Mesenchymal stem cell (in vitro differentiated cells and primary cell): Measurements from ENCODE around the gene GCH1.

Experiments
- DNase-seq: peaks from one replicate; pipeline ENCODE4 v3.0.0-alpha.2; 2013
- H2AFZ ChIP-seq: one replicate; pipeline ENCODE4 v1.6.1; 2013; ENCODE audit warnings: low read depth, mild to moderate bottlenecking, control low read depth, inconsistent platforms, low read length, moderate library complexity
- H2AK5ac ChIP-seq: 2 replicates; pipeline ENCODE4 v1.6.1; 2013; ENCODE audit warnings: low read length, moderate library complexity, mild to moderate bottlenecking, inconsistent platforms; ENCODE audit not compliant: severe bottlenecking
- H2BK120ac ChIP-seq: one replicate; pipeline ENCODE4 v1.6.1; 2013; ENCODE audit warnings: low read depth, mild to moderate bottlenecking, inconsistent platforms, low read length, moderate library complexity
- H2BK12ac ChIP-seq, 2 experiments: one replicate each; pipeline ENCODE4 v1.6.1; 2013; ENCODE audit warnings: inconsistent platforms in 2 of 2, low read length in 2 of 2, mild to moderate bottlenecking in 2 of 2, moderate library complexity in 2 of 2, control low read depth in 1 of 2
- H2BK15ac ChIP-seq: one replicate; pipeline ENCODE4 v1.6.1; 2013; ENCODE audit warnings: mild to moderate bottlenecking, low read depth, inconsistent platforms; ENCODE audit not compliant: poor library complexity, severe bottlenecking
- H2BK5ac ChIP-seq: 2 replicates; pipeline ENCODE4 v1.6.1; 2013; ENCODE audit warnings: low read depth, mild to moderate bottlenecking, low read length, control low read depth, inconsistent platforms; ENCODE audit not compliant: poor library complexity, severe bottlenecking
- H3K14ac ChIP-seq, 2 experiments: one replicate each; pipeline ENCODE4 v1.6.1; 2013; ENCODE audit warnings: inconsistent platforms in 2 of 2, low read length in 2 of 2, control low read depth in 1 of 2, mild to moderate bottlenecking in 1 of 2, moderate library complexity in 1 of 2
- H3K18ac ChIP-seq, 2 experiments: one replicate each; pipeline ENCODE4 v1.6.1; 2013; ENCODE audit warnings: inconsistent platforms in 2 of 2, low read length in 2 of 2, control low read depth in 1 of 2, low read depth in 1 of 2, mild to moderate bottlenecking in 1 of 2
- H3K23ac ChIP-seq, 2 experiments: one replicate each; pipeline ENCODE4 v1.6.1; 2013; ENCODE audit warnings: inconsistent platforms in 2 of 2, low read length in 2 of 2, mild to moderate bottlenecking in 2 of 2, moderate library complexity in 2 of 2, control low read depth in 1 of 2
- H3K27ac ChIP-seq: 2 replicates; pipeline ENCODE4 v1.5.1; 2013; ENCODE audit warnings: mild to moderate bottlenecking, moderate library complexity, low read length, control low read depth, inconsistent platforms; ENCODE audit not compliant: poor library complexity, severe bottlenecking
- H3K27me3 ChIP-seq, 2 experiments: 2 replicates each; pipeline versions ENCODE4 v1.6.1 to v1.7.0; 2013; ENCODE audit warnings: low read length in 2 of 2, mild to moderate bottlenecking in 2 of 2, moderate library complexity in 2 of 2, control low read depth in 1 of 2, inconsistent platforms in 1 of 2; ENCODE audit not compliant: control insufficient read depth in 1 of 2, insufficient read depth in 1 of 2
- H3K36me3 ChIP-seq, 2 experiments: 2 replicates each; pipeline versions ENCODE4 v1.6.1 to v1.7.0; 2013; ENCODE audit warnings: low read length in 2 of 2, control low read depth in 1 of 2, inconsistent platforms in 1 of 2, low read depth in 1 of 2, mild to moderate bottlenecking in 1 of 2; ENCODE audit not compliant: insufficient read depth in 2 of 2, control insufficient read depth in 1 of 2
- H3K4ac ChIP-seq, 2 experiments: one replicate each; pipeline ENCODE4 v1.6.1; 2013; ENCODE audit warnings: inconsistent platforms in 2 of 2, low read length in 2 of 2, mild to moderate bottlenecking in 2 of 2, moderate library complexity in 2 of 2, control low read depth in 1 of 2, low read depth in 1 of 2
- H3K4me1 ChIP-seq: 2 replicates; pipeline ENCODE4 v1.6.1; 2013; ENCODE audit warnings: low read depth, low read length, control low read depth; ENCODE audit not compliant: control insufficient read depth, insufficient read depth
- H3K4me2 ChIP-seq: 2 replicates; pipeline ENCODE4 v1.6.1; 2013; ENCODE audit warnings: low read length, mild to moderate bottlenecking, inconsistent platforms; ENCODE audit not compliant: poor library complexity, severe bottlenecking
- H3K4me3 ChIP-seq, 2 experiments: 2 replicates each; pipeline versions ENCODE4 v1.5.1 to v1.7.0; 2013; ENCODE audit warnings: low read length in 2 of 2, mild to moderate bottlenecking in 2 of 2, control low read depth in 1 of 2, low read depth in 1 of 2; ENCODE audit not compliant: insufficient read depth in 1 of 2
- H3K79me1 ChIP-seq: replicated peaks from 2 replicates; pipeline ENCODE4 v1.6.1; 2013; ENCODE audit warnings: mild to moderate bottlenecking, control low read depth, low read length, inconsistent platforms; ENCODE audit not compliant: poor library complexity, severe bottlenecking
- H3K9ac ChIP-seq: 2 replicates; pipeline ENCODE4 v1.7.0; 2013; ENCODE audit warnings: mild to moderate bottlenecking, low read length, moderate library complexity
- H3K9me3 ChIP-seq: 2 replicates; pipeline ENCODE4 v1.7.0; 2013; ENCODE audit warnings: mild to moderate bottlenecking, low read length; ENCODE audit not compliant: control insufficient read depth
- H4K8ac ChIP-seq: one replicate; pipeline ENCODE4 v1.6.1; 2013; ENCODE audit warnings: inconsistent platforms, mild to moderate bottlenecking, low read length, moderate library complexity
- H4K91ac ChIP-seq: one replicate; pipeline ENCODE4 v1.6.1; 2013; ENCODE audit warnings: mild to moderate bottlenecking, low read length, inconsistent platforms
- WGBS: methylation state at CpG from one replicate; pipeline ENCODE4 v1.1.7; 2013; ENCODE audit warnings: mixed read lengths; 5-methylcytosine and 5-hydroxymethylcytosine counted together

The GCH1 gene

DNA sequence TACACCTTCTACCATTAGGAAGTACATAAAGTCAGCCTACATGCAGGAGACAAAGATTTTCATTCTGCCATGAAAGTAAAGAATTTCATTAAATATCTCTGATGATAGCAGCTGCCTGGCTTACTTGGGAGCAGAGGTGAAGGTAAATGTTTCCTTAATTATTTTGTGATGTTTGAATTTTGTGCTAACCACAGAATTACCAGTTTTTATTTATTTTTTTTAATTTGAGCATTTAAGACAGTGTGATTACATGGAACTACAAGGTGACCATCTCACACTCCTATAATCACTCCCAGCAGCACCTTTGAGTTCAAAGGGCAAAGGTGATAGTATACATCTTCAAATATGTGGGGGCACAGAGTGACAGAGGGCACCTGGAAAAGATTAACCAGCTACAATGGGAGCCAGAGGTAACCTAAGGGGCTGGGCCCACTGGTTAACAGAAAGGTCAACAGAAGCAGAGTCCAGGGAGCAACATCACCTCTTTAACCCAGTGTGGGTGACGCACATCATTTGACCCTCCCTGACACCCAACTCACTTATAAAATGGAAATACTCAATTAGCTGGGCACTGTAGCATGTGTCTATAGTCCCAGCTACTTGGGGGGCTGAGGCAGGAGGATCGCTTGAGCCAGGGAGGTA, 65.0 kb downstream of the GCH1 start:
- Histone ChIP-seq H3K9ac (no peak overlapping the region), H3K14ac (no peak overlapping the region), H3K36me3 (no peaks in the 10 kb centered on the region), H2AK5ac (no peak overlapping the region), H2BK12ac (no peak overlapping the region), H3K27ac (no peak overlapping the region), H3K4me2 (no peak overlapping the region), H2AFZ (no peak overlapping the region), H3K4me3 (no peak overlapping the region), H2BK120ac (no peak overlapping the region), H2BK5ac (no peak overlapping the region), H3K9me3 (no peaks in the 10 kb centered on the region), H3K4me1 (no peaks in the 10 kb centered on the region), H2BK15ac (no peak overlapping the region), H3K4ac (no peak overlapping the region), H3K27me3 (no peaks in the 10 kb centered on the region), H4K91ac (no peak overlapping the region), H3K23ac (no peak overlapping the region), H4K8ac (no peak overlapping the region), H3K18ac (no peak overlapping the region), H3K79me1 (no peaks in the 10 kb centered on the region)
- no peak for DNase-seq
- WGBS: 100% methylated on average over 1 of the region's 2 CpGs

DNA sequence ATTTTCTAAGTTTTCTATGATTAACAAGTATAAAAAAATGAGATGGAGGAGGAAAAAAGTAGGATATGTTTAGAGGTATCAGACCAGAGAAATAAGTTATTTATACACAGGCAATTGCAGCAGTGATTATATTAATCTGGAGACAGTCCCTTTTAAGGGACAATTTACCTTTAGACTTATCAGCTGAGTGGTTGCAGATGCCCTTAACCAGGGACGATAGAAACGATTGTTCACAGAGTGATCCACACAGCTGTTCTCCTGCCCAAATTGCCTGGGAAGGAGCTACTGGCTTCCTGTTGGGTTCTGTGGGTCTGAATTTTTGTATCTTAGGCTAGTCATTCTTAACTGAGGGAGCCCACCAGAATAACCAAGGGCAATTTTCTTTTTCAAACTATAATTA, 66.4 kb downstream of the GCH1 start:
- Histone ChIP-seq H3K4ac (no peak overlapping the region), H2BK15ac (no peak overlapping the region), H3K36me3 (no peaks in the 10 kb centered on the region), H2BK120ac (no peak overlapping the region), H3K79me1 (no peaks in the 10 kb centered on the region), H3K18ac (no peak overlapping the region), H3K4me3 (no peak overlapping the region), H4K91ac (no peak overlapping the region), H3K4me1 (no peaks in the 10 kb centered on the region), H3K14ac (no peak overlapping the region), H3K9ac (no peak overlapping the region), H3K9me3 (no peaks in the 10 kb centered on the region), H4K8ac (no peak overlapping the region), H2AFZ (no peak overlapping the region), H3K4me2 (no peak overlapping the region), H2BK12ac (no peak overlapping the region), H2BK5ac (no peak overlapping the region), H3K27me3 (no peaks in the 10 kb centered on the region), H3K27ac (no peak overlapping the region), H2AK5ac (no peak overlapping the region), H3K23ac (no peak overlapping the region)
- WGBS: 73% methylated on average over 2 of the region's 2 CpGs
- no peak for DNase-seq

DNA sequence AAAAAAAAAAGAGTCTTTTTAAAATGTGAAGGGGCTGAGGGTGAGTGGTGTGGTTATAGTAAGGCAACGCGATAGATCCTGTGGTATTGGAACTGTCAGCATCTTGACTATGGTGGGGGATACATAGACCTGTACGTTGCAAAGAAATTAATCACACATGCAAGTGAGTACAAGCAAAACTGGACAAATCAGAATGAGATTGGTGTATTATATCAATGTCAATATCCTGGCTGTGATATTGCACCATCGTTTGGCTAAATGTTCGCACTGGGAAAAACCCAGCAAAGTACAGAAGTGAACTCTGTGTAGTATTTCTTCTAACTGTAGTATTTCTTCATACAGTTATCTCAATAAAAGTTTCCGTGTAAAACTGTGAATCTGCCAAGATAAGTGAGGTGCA, 67.9 kb downstream of the GCH1 start:
- no peak overlapping the region for H2BK5ac ChIP-seq
- H2BK120ac ChIP-seq: no peak overlapping the region
- H2BK15ac ChIP-seq: no peak overlapping the region
- no peak overlapping the region for H2BK12ac ChIP-seq
- DNase-seq: no peak
- H3K4ac ChIP-seq: no peak overlapping the region
- no peak overlapping the region for H3K27ac ChIP-seq
- no peaks in the 10 kb centered on the region for H3K9me3 ChIP-seq
- 95% methylated on average over 4 of the region's 6 CpGs for WGBS
- H2AFZ ChIP-seq: no peak overlapping the region
- no peaks in the 10 kb centered on the region for H3K79me1 ChIP-seq
- H3K4me3 ChIP-seq: no peak overlapping the region
- H3K18ac ChIP-seq: no peak overlapping the region
- H4K91ac ChIP-seq: no peak overlapping the region
- H3K9ac ChIP-seq: no peak overlapping the region
- H3K4me2 ChIP-seq: no peak overlapping the region
- H3K4me1 ChIP-seq: no peaks in the 10 kb centered on the region
- no peak overlapping the region for H3K14ac ChIP-seq
- no peak overlapping the region for H4K8ac ChIP-seq
- no peaks in the 10 kb centered on the region for H3K36me3 ChIP-seq
- no peaks in the 10 kb centered on the region for H3K27me3 ChIP-seq
- no peak overlapping the region for H3K23ac ChIP-seq
- no peak overlapping the region for H2AK5ac ChIP-seq

DNA sequence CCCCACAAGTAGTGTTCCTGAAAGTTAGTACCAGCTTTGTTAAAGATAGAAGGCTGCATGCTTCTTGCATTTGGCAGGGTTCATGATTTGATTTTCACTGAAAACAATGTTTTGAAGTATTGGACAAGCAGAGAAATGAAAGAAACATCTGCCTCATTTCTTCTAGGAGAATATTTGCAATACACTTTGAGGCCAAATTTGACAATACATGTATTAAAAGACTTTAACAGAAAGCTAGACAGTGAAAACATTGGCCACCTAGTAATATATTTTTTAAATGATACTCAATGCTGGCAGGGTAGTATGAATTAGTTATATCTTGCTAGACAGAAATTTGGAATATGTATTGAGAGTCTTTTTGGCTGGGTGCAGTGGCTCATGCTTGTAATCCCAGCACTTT, 68.5 kb downstream of the GCH1 start:
- H4K91ac ChIP-seq: no peak overlapping the region
- no peak overlapping the region for H3K23ac ChIP-seq
- H3K36me3 ChIP-seq: no peaks in the 10 kb centered on the region
- no peak overlapping the region for H3K4me2 ChIP-seq
- H3K9ac ChIP-seq: no peak overlapping the region
- H2BK120ac ChIP-seq: no peak overlapping the region
- no peak overlapping the region for H3K18ac ChIP-seq
- H2AK5ac ChIP-seq: no peak overlapping the region
- H3K27ac ChIP-seq: no peak overlapping the region
- no peaks in the 10 kb centered on the region for H3K79me1 ChIP-seq
- H2BK15ac ChIP-seq: no peak overlapping the region
- no peak overlapping the region for H2AFZ ChIP-seq
- H3K14ac ChIP-seq: no peak overlapping the region
- H4K8ac ChIP-seq: no peak overlapping the region
- H3K4ac ChIP-seq: no peak overlapping the region
- DNase-seq: no peak
- H3K27me3 ChIP-seq: no peaks in the 10 kb centered on the region
- H3K9me3 ChIP-seq: no peaks in the 10 kb centered on the region
- H3K4me1 ChIP-seq: no peaks in the 10 kb centered on the region
- H2BK12ac ChIP-seq: no peak overlapping the region
- H2BK5ac ChIP-seq: no peak overlapping the region
- no peak overlapping the region for H3K4me3 ChIP-seq
